Stimulated activated CD8-positive, alpha-beta memory T cell treated with anti-CD3 and anti-CD28 coated beads, Interleukin-15, amount 100 ng/mL, for 1 hour (primary cell): ENCODE data around the gene DOCK1.
"Not testable (repeated sequence)": the region's sequence is repeated elsewhere in the genome, so short reads cannot be mapped to it uniquely, and the experiment has no call there.

Source experiments
- DNase-seq: peaks from one replicate; pipeline ENCODE4 v3.0.0-alpha.2; 2020; ENCODE audit warnings: low read depth

DOCK1 gene

GRCh38 chr10:126924915-126925300 is 19.7 kb downstream of the DOCK1 start:
- no peak for DNase-seq

- DNase-seq: no peak
These were observed 21.3 kb downstream of the DOCK1 start for GRCh38 chr10:126926568-126926967.

- DNase-seq: no peak
These were observed 22.6 kb downstream of the DOCK1 start for GRCh38 chr10:126927799-126928198.

- no peak for DNase-seq
These were observed 23.0 kb downstream of the DOCK1 start for GRCh38 chr10:126928274-126928673.

- no peak for DNase-seq
These were observed 24.2 kb downstream of the DOCK1 start for GRCh38 chr10:126929391-126929790.

- DNase-seq: no peak
These were observed 25.1 kb downstream of the DOCK1 start for GRCh38 chr10:126930131-126930882.

GRCh38 chr10:126930883-126931503 is 25.8 kb downstream of the DOCK1 start:
- DNase-seq: no peak

GRCh38 chr10:126931544-126931943 is 26.3 kb downstream of the DOCK1 start:
- no peak for DNase-seq

GRCh38 chr10:126932516-126932915 is 27.3 kb downstream of the DOCK1 start:
- DNase-seq: no peak

- DNase-seq: no peak
These were observed 27.9 kb downstream of the DOCK1 start for GRCh38 chr10:126933116-126933515.

GRCh38 chr10:126935263-126935946 is 30.2 kb downstream of the DOCK1 start:
- DNase-seq: no peak

- DNase-seq: no peak
These were observed 31.8 kb downstream of the DOCK1 start for GRCh38 chr10:126937026-126937425.

- DNase-seq: not testable (repeated sequence)
These were observed 32.9 kb downstream of the DOCK1 start for GRCh38 chr10:126938121-126938520.

GRCh38 chr10:126939706-126940105 is 34.5 kb downstream of the DOCK1 start:
- DNase-seq: no peak

GRCh38 chr10:126940670-126941310 is 35.6 kb downstream of the DOCK1 start:
- DNase-seq: no peak

GRCh38 chr10:126944191-126944590 is 39.0 kb downstream of the DOCK1 start:
- DNase-seq: no peak

GRCh38 chr10:126945351-126946030 is 40.3 kb downstream of the DOCK1 start:
- DNase-seq: no peak

GRCh38 chr10:126946746-126947145 is 41.5 kb downstream of the DOCK1 start:
- no peak for DNase-seq

- DNase-seq: no peak
These were observed 43.3 kb downstream of the DOCK1 start for GRCh38 chr10:126948355-126949160.

GRCh38 chr10:126949161-126949503 is 43.9 kb downstream of the DOCK1 start:
- no peak for DNase-seq

GRCh38 chr10:126950401-126951105 is 45.3 kb downstream of the DOCK1 start:
- DNase-seq: no peak
